Esophagus squamous epithelium (tissue), 5 donors: Measurements from ENCODE around the gene DKKL1. TPM values are rescaled to one million over a fixed set of nuclear protein-coding genes. Genes with fewer than 3 reads are reported as not detected.

Experiments
- DNase-seq: peaks from one replicate; lab custom pipeline; 2025; lab: John Stamatoyannopoulos, UW
- H3K27ac ChIP-seq, 4 donors: fragments of 200-600 bp; sonication (generic); one replicate each; pipeline ENCODE4 v1.5.1; 2016 to 2019; ENCODE audit warnings: mild to moderate bottlenecking in 1 of 4
- H3K27me3 ChIP-seq, 4 donors: fragments of 200-600 bp; sonication (generic); 1 replicate in 3 of 4; 2 replicates in 1 of 4; pipeline versions ENCODE4 v1.5.1 to v1.6.0; 2017 to 2021; ENCODE audit warnings: antibody characterized with exemption in 1 of 4
- H3K36me3 ChIP-seq, 3 donors: fragments of 200-600 bp; sonication (generic); one replicate each; pipeline ENCODE4 v1.5.1; 2016 to 2019
- H3K4me1 ChIP-seq, 3 donors: fragments of 200-600 bp; sonication (generic); one replicate each; pipeline ENCODE4 v1.5.1; 2017 to 2019
- H3K4me3 ChIP-seq, 4 donors: fragments of 200-600 bp; sonication (generic); 1 replicate in 3 of 4; 2 replicates in 1 of 4; pipeline ENCODE4 v1.5.1; 2016 to 2019; ENCODE audit warnings: mild to moderate bottlenecking in 2 of 4, moderate library complexity in 1 of 4
- H3K9me3 ChIP-seq, 3 donors: fragments of 200-600 bp; sonication (generic); one replicate each; pipeline ENCODE4 v1.5.1; 2016 to 2019
- POLR2A ChIP-seq, 4 donors: fragments of 450-650 bp; IDR thresholded peaks; one replicate each; pipeline ENCODE4 v1.6.1; 2017; ENCODE audit warnings: antibody characterized with exemption in 4 of 4, mild to moderate bottlenecking in 4 of 4, moderate library complexity in 3 of 4
- WGBS, 2 donors: methylation state at CpG; one replicate each; pipeline ENCODE4 v1.1.5; 2018; 5-methylcytosine and 5-hydroxymethylcytosine counted together
- intact Hi-C: fragments of 100-400 bp; cut with DNase I; formaldehyde crosslinking; loops from one replicate; pipeline ENCODE4 v1.15.0; 2022
- total RNA-seq, 4 donors: library from RNA; depleted of rRNA; stranded (reverse); fragments of >200 nt; gene quantifications; one replicate each; pipeline ENCODE4 v1.1.0, GENCODE V29; 2016
- TF ChIP-seq, protein P1 (sequence below), 6 experiments: fragments of 450-650 bp in 4 of 6; fragments of 200-600 bp in 2 of 6; sonication (generic) in 2 of 6; IDR thresholded peaks; one replicate each; pipeline ENCODE4 v1.5.1; 2016 to 2019; ENCODE audit warnings: antibody characterized with exemption in 6 of 6, mild to moderate bottlenecking in 4 of 6, moderate library complexity in 4 of 6
- donor health status: DM: yes; HTN: yes; CAD: no.

DKKL1 gene
- total RNA-seq, 4 donors from 2014 or later: not detected

- TF ChIP-seq, protein P1, sequence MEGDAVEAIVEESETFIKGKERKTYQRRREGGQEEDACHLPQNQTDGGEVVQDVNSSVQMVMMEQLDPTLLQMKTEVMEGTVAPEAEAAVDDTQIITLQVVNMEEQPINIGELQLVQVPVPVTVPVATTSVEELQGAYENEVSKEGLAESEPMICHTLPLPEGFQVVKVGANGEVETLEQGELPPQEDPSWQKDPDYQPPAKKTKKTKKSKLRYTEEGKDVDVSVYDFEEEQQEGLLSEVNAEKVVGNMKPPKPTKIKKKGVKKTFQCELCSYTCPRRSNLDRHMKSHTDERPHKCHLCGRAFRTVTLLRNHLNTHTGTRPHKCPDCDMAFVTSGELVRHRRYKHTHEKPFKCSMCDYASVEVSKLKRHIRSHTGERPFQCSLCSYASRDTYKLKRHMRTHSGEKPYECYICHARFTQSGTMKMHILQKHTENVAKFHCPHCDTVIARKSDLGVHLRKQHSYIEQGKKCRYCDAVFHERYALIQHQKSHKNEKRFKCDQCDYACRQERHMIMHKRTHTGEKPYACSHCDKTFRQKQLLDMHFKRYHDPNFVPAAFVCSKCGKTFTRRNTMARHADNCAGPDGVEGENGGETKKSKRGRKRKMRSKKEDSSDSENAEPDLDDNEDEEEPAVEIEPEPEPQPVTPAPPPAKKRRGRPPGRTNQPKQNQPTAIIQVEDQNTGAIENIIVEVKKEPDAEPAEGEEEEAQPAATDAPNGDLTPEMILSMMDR (IDR thresholded peaks at IDR 0.05): no peak
- Histone ChIP-seq H3K4me3 (no peak overlapping the region), H3K27ac (no peak overlapping the region), H3K4me1 (peaks cover 19 to 40% (median 27%) of the 10 kb centered on the region in 3 donors), H3K27me3 (no peaks in the 10 kb centered on the region), H3K9me3 (no peaks in the 10 kb centered on the region), H3K36me3 (peaks cover 0 to 64% (median 4%) of the 10 kb centered on the region in 3 donors)
- intact Hi-C loops: no loop called here
- 73 to 80% methylated on average over 1 to 5 of the region's 11 CpGs for WGBS, 2 donors
- DNase-seq: no peak
Measured at GRCh38 chr19:49342291-49342721, 21.4 kb upstream of the DKKL1 start.

GRCh38 chr19:49343123-49343522 is 20.6 kb upstream of the DKKL1 start:
- WGBS, 2 donors: 83 to 90% methylated on average over 2 to 4 of the region's 7 CpGs

DNA sequence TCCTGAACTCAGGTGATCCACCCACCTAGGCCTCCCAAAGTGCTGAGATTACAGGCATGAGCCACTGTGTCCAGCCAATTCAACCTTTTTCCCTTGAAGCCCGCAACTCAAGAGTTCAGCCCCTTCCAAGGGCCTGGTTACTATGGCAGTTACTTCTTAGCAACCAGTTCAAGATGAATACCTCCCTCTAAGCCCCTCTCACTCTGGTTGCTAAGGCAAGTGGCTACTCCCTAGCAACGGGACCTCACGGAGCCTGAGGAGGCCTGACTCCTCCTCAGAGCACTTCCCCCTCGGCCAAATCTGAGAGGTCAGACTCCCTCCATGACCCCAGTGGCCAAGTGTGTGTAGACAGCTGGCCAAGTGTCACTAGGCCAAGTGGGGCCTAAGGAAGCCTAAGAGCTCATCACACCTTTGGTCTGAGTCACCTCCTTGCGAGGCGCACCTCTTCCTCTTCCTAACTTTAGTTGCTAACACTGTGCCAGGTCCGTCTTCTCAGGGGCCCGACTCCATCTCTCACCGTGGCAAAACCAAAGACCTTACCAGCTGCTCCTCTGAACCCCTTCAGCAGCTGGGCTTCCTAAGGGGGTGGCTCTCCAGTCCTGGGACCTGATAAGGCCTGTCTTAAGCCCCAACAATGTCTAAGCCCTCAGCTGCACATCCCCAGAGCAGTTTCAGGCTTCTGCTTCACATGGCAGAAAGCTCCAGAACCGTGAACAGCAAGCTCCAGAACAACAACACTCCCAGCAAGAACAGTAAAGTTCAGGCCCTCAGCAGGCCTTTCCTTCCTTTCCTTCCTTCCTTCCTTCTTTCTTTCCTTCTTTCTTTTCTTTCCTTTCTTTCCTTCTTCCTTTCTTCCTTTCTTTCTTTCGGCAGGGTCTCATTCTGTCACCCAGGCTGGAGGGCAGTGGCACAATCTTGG is 18.9 kb upstream of the DKKL1 start:
- peaks cover 7 to 16% (median 9%) of the 10 kb centered on the region in 3 donors for H3K4me1 ChIP-seq
- TF ChIP-seq, protein P1 (IDR thresholded peaks at IDR 0.05): no peak
- no peak for TF ChIP-seq POLR2A (IDR thresholded peaks at IDR 0.05)
- no peak overlapping the region for H3K4me3 ChIP-seq
- WGBS, 2 donors: 83 to 89% methylated on average over 8 of the region's 11 CpGs
- H3K27me3 ChIP-seq: no peaks in the 10 kb centered on the region
- H3K27ac ChIP-seq: no peak overlapping the region
- H3K9me3 ChIP-seq: no peaks in the 10 kb centered on the region
- no peak for DNase-seq
- peaks cover 0 to 88% (median 9%) of the 10 kb centered on the region in 3 donors for H3K36me3 ChIP-seq
- intact Hi-C loops: no loop called here

More at GRCh38 chr19:49343123-49343522, 20.6 kb upstream of the DKKL1 start:
- DNase-seq: no peak
- no peak overlapping the region for H3K27ac ChIP-seq
- TF ChIP-seq POLR2A (IDR thresholded peaks at IDR 0.05): no peak
- TF ChIP-seq, protein P1 (IDR thresholded peaks at IDR 0.05): no peak
- peaks cover 0 to 72% (median 4%) of the 10 kb centered on the region in 3 donors for H3K36me3 ChIP-seq
- intact Hi-C loops: no loop called here
- no peaks in the 10 kb centered on the region for H3K27me3 ChIP-seq
- H3K9me3 ChIP-seq: no peaks in the 10 kb centered on the region
- H3K4me1 ChIP-seq: peaks cover 16 to 32% (median 23%) of the 10 kb centered on the region in 3 donors
- no peak overlapping the region for H3K4me3 ChIP-seq

DNA sequence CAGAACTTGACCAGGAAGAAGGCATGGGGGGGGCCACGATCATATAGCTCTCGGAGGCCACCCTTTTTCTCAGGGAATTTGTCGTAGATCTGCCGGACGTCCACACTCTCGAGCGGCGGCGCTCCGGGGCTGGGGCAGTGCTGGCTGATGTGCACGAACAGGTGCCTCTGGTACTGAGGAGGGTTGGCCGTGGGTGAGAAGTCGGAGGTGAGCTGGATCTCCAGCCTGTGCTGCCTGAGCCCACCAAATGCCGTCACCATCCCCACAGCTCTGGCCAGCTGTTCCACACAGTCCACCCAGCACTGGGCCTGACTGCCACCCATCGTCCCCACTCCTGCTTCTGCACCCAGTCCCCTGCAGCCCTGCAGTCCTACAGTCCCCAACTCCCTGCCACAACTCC is 16.5 kb upstream of the DKKL1 start:
- DNase-seq: no peak

More for the DNA sequence above, 16.5 kb upstream of the DKKL1 start:
- Histone ChIP-seq H3K4me1 (no peaks in the 10 kb centered on the region), H3K36me3 (peaks cover 0 to 98% (median 9%) of the 10 kb centered on the region in 3 donors), H3K27me3 (no peaks in the 10 kb centered on the region), H3K9me3 (no peaks in the 10 kb centered on the region), H3K27ac (no peak overlapping the region), H3K4me3 (no peak overlapping the region)
- intact Hi-C loops: no loop called here
- TF ChIP-seq POLR2A (IDR thresholded peaks at IDR 0.05): no peak
- TF ChIP-seq, protein P1 (IDR thresholded peaks at IDR 0.05): no peak
- 96 to 100% methylated on average over 2 to 15 of the region's 15 CpGs for WGBS, 2 donors
